NB4 (cell line): ENCODE results near the gene SETD1B.

Experiments used
- DNase-seq: peaks from one replicate; pipeline ENCODE4 v3.0.0; 2010; ENCODE audit warnings: low read depth
- H3K4me3 ChIP-seq: one replicate; pipeline ENCODE4 v1.5.1; 2011; ENCODE audit warnings: mild to moderate bottlenecking, low read depth, low read length, moderate library complexity
- CTCF ChIP-seq: IDR thresholded peaks from one replicate; pipeline ENCODE4 v1.5.1; 2012; ENCODE audit warnings: low read depth, low read length
- MYC ChIP-seq: IDR thresholded peaks from 2 replicates; pipeline ENCODE4 v1.6.1; 2011; ENCODE audit warnings: low read depth, low read length
- POLR2A ChIP-seq: IDR thresholded peaks from 2 replicates; pipeline ENCODE4 v1.6.1; 2011; ENCODE audit warnings: mild to moderate bottlenecking; ENCODE audit not compliant: insufficient read length; ENCODE audit errors: extremely low read depth
- TF ChIP-seq, protein P1 (sequence below): IDR thresholded peaks from 2 replicates; pipeline ENCODE4 v1.6.1; 2011; ENCODE audit warnings: low read depth, low read length

SETD1B gene

DNA sequence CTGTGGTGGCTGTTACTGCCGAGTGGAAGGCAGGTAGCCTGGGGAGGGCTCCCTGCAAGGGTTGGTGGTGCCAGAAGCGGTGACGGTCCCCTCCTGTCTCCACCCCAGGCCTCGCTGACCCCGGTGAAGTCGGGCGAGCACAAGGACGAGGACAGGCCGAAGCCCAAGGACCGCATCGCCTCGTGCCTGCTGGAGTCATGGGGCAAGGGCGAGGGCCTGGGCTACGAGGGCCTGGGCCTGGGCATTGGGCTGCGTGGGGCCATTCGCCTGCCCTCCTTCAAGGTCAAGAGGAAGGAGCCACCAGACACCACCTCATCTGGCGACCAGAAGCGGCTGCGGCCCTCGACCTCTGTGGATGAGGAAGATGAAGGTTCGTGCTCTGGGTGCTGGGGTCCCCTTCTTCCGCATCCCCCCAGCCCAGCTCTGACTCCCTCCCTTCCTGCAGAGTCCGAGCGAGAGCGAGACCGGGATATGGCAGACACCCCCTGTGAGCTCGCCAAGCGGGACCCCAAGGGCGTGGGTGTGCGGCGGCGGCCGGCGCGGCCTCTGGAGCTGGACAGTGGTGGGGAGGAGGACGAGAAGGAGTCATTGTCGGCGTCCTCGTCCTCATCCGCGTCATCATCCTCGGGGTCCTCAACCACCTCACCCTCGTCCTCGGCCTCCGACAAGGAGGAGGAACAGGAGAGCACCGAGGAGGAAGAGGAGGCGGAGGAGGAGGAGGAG, 13.3 kb downstream of the SETD1B start:
- no peak for DNase-seq
- TF ChIP-seq POLR2A (no peak), MYC (no peak), CTCF (no peak)
- TF ChIP-seq, protein P1, sequence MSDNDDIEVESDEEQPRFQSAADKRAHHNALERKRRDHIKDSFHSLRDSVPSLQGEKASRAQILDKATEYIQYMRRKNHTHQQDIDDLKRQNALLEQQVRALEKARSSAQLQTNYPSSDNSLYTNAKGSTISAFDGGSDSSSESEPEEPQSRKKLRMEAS = no peak
- no peak overlapping the region for H3K4me3 ChIP-seq

- no peak overlapping the region for H3K4me3 ChIP-seq
Observed at GRCh38 chr12:121817648-121818043, 13.8 kb downstream of the SETD1B start.

GRCh38 chr12:121819212-121819949, 15.6 kb downstream of the SETD1B start:
- DNase-seq = no peak
- TF ChIP-seq, protein P1 = no peak
- TF ChIP-seq POLR2A = no peak
- no peak for TF ChIP-seq MYC
- no peak for TF ChIP-seq CTCF
- no peak overlapping the region for H3K4me3 ChIP-seq

More at GRCh38 chr12:121817648-121818043, 13.8 kb downstream of the SETD1B start:
- no peak for DNase-seq
- TF ChIP-seq POLR2A (no peak), MYC (no peak), CTCF (no peak)
- TF ChIP-seq, protein P1 = no peak

GRCh38 chr12:121820056-121820455, 16.2 kb downstream of the SETD1B start:
- TF ChIP-seq POLR2A (no peak), CTCF (no peak), MYC (no peak)
- TF ChIP-seq, protein P1 = no peak
- no peak for DNase-seq
- no peak overlapping the region for H3K4me3 ChIP-seq

DNA sequence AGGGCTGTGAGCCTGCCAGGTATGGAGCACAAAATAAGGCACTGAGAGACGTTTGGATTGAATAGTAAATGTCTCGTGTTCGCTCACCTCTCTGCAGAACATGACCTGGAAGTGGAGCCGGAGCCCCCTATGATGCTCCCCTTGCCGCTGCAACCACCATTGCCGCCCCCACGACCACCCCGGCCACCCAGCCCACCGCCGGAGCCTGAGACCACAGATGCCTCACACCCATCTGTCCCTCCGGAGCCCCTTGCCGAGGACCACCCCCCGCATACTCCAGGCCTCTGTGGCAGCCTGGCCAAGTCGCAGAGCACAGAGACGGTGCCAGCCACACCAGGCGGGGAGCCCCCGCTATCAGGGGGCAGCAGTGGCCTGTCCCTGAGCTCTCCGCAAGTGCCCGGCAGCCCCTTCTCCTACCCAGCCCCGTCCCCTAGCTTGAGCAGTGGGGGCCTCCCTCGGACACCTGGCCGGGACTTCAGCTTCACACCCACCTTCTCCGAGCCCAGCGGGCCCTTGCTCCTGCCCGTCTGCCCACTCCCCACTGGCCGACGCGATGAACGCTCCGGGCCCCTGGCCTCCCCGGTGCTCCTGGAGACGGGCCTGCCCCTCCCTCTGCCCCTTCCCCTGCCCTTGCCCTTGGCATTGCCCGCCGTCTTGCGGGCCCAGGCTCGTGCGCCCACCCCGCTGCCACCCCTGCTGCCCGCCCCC, 18.7 kb downstream of the SETD1B start:
- no peak for DNase-seq
- no peak overlapping the region for H3K4me3 ChIP-seq
- no peak for TF ChIP-seq MYC
- no peak for TF ChIP-seq POLR2A
- no peak for TF ChIP-seq CTCF
- TF ChIP-seq, protein P1 = no peak
